Measurements from ENCODE around the gene SPATA6.

GRCh38 chr1:48356901-48357300 is 115.1 kb downstream of the SPATA6 start:
- TF ChIP-seq, protein P1, sequence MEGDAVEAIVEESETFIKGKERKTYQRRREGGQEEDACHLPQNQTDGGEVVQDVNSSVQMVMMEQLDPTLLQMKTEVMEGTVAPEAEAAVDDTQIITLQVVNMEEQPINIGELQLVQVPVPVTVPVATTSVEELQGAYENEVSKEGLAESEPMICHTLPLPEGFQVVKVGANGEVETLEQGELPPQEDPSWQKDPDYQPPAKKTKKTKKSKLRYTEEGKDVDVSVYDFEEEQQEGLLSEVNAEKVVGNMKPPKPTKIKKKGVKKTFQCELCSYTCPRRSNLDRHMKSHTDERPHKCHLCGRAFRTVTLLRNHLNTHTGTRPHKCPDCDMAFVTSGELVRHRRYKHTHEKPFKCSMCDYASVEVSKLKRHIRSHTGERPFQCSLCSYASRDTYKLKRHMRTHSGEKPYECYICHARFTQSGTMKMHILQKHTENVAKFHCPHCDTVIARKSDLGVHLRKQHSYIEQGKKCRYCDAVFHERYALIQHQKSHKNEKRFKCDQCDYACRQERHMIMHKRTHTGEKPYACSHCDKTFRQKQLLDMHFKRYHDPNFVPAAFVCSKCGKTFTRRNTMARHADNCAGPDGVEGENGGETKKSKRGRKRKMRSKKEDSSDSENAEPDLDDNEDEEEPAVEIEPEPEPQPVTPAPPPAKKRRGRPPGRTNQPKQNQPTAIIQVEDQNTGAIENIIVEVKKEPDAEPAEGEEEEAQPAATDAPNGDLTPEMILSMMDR (IDR thresholded peaks at IDR 0.05; ENCODE audit: poor library complexity): peak; percentile 43
- TF ChIP-seq EZH2 (IDR thresholded peaks at IDR 0.05; ENCODE audit: borderline replicate concordance): no peak
